ENCODE measurements around the gene PYGM.
"Not testable (repeated sequence)": the region's sequence is repeated elsewhere in the genome, so short reads cannot be mapped to it uniquely, and the experiment has no call there.

PYGM gene

DNA sequence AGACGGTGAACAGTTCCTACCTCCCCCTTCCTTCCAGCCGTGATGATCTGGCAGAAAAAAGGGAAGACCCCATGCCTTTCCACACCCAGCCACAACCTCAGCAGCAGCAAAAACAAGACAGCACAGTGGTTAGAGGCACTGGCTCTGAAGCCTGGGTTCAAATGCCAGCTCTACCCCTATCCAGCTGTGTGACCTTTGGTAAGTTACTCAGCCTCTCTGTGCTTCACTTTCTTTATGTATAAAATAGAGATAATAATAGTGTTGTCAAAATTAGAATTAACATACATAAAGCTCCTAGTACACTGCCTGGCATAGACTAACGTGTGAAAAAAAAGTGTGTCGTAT, 41.0 kb downstream of the PYGM start:
- no peak for DNase-seq (ENCODE audit: low read depth in 2 of 3, low spot score in 1 of 3)

GRCh38 chr11:64718084-64718779, 41.5 kb downstream of the PYGM start:
- DNase-seq (ENCODE audit: low read depth in 2 of 3, low spot score in 1 of 3) = no peak

DNA sequence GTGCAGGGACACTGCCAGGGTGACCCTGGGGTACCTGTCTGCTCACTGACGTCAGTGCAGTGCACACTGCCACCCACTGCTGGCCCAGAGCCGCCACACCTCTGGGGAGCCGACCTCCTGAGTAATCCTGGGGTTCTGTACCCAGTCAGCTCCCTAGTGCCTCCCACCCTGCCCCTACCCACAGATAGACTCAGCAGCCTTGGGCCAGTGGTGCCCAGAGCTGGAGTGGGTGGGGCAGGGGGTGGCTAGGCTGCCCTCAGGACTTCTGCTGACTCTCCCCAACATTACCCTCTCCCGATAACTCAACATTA, 42.6 kb downstream of the PYGM start:
- DNase-seq (ENCODE audit: low read depth in 2 of 3, low spot score in 1 of 3) = no peak

GRCh38 chr11:64716473-64717267, 43.1 kb downstream of the PYGM start:
- no peak for DNase-seq (ENCODE audit: low read depth in 2 of 3, low spot score in 1 of 3)

DNA sequence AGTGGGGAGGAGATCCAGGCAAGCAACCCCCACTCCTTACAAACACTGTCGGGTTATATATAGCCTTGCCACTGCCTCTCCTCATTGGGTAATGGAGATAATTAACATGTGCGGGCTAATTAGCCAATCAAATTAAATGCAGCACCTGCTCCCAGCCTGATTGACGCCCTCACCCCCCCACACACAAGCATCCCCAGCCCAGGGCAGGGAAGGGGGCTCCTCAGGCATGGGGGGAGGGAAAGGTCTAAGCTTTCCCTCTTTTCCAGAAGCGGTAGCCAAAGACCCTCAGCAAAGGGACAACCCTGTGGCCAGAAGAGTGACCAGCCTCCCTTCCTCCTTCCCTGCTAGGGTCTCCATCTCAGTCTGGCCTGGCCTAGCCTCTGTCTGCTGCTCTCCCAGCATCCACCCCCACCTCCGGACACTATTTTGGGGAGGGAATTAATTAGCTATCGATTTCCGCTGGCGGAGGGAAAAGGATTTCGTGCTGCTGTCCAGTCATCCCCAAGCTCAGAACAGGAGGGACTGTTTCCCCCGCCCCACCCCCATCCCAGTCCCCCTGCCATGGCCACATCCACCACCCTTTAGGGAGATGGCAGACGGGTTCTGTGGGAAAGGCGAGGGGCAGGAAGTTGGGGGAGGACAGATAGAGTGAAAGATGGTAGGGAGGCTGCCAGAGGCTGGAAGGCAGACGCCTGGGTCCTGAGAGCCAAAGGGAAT, 43.9 kb downstream of the PYGM start:
- DNase-seq (ENCODE audit: low read depth in 2 of 3, low spot score in 1 of 3) = no peak

DNA sequence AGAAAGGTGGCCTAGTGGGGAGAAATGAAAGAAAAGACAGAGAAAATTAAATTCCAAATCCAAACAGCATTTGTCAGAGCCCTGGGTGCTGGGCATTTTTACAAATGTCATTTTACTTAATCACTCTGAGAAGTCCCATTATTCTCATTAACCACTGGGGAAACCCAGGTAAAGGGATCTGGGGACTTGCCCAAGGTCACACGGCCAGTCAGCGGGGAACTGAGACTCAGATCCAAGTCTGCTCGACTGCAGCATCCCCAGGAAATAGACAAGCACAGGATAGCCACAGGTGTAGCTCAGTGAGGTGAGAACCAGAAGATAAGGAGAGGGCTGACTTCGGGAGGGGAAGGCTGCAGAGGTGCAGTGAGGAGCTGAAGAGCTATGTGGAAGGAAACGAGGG, 44.7 kb downstream of the PYGM start:
- no peak for DNase-seq (ENCODE audit: low read depth in 2 of 3, low spot score in 1 of 3)

GRCh38 chr11:64714666-64715065, 45.1 kb downstream of the PYGM start:
- DNase-seq (ENCODE audit: low read depth in 2 of 3, low spot score in 1 of 3) = no peak

DNA sequence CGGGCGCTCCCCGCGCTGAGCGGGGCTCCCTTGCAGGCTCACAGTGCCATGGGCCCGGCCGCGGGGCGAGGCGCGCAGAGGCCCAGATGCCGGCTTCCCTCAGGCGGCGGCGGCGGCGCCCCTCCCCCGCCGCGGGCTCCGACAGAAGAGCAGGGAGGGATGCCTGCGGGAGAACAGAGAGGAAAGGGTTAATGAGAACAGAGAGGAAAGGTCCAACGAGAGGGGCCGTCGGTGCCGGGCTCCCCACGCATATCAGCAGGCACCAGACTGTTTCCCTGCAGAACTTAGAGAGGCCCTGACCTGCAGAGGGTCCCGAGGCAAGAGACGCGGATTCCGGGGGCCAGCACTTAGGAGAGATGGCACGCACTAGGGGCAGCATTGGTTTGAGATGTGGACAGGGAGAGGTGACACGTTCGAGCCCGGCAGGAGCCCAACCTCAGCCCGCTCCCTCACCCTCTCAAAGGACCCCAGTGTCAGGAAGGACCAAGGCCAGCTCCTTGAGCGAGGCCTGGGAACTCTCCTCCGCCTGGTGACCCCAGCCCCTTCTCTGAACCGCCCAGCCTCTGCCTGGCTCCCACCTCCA, 45.9 kb downstream of the PYGM start:
- no peak for DNase-seq (ENCODE audit: low read depth in 2 of 3, low spot score in 1 of 3)

DNA sequence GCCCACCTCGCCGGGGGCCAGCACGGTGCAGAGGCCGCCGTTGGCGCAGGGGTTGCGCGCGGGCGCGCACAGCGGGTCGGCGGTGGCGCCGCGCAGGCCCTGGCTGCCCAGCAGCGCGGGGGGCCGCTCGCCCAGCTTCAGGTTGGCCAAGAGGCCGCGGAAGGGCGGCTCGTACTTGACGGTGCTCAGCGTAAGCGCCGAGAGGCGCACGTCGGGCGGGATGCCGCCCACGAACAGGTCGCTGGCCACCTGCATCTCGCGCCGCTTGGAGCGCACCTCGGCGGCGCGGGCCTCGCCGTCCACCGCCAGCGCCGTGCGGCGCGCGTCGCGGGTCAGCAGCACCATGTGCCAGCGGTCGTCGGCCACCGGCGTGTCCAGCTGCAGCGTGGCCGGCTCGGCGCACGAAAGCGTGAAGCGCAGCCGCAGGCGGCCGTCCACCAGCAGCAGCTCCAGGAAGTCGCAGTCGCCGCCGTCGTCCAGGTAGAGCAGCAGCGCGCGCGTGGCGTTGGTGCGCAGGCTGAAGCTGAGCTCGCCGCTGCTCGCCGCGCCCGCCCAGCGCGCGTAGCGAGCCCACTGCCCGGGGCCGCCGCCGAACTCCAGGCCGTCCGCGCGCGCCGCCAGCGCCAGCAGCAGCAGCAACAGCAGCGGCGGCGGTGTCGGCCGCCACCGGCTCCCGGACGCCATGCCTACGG, 46.6 kb downstream of the PYGM start:
- no peak for DNase-seq (ENCODE audit: low read depth in 2 of 3, low spot score in 1 of 3)

DNA sequence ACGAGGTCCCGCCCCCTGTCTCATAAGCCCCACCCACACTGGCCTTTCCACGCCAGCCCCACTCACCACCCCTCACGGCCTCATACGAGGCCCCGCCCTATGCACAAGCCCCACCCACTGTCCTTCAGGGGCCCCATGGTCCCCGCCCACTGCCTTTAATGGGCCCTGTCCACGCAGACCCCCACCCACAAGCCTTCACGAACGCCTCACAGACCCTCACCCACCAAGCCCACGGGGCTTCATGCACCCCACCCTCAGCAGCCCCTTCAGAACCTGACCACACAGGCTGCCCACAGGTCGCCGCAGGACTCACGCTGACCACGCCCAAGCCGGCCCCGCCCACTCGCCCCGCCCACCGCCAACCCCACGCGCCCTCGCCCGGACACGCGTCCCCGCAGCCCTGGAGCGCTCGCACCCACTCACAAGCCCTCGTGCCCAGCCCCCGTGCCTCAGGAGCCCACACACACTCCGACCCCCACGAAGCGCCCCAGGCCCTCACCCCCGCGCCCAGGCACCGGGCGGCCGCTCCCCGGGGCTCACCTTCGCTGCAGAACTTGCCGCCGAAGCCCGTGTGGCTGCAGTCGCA, 47.3 kb downstream of the PYGM start:
- DNase-seq (ENCODE audit: low read depth in 2 of 3, low spot score in 1 of 3) = no peak

- no peak for DNase-seq (ENCODE audit: low read depth in 2 of 3, low spot score in 1 of 3)
Measured at GRCh38 chr11:64711956-64712362, 47.8 kb downstream of the PYGM start.

DNA sequence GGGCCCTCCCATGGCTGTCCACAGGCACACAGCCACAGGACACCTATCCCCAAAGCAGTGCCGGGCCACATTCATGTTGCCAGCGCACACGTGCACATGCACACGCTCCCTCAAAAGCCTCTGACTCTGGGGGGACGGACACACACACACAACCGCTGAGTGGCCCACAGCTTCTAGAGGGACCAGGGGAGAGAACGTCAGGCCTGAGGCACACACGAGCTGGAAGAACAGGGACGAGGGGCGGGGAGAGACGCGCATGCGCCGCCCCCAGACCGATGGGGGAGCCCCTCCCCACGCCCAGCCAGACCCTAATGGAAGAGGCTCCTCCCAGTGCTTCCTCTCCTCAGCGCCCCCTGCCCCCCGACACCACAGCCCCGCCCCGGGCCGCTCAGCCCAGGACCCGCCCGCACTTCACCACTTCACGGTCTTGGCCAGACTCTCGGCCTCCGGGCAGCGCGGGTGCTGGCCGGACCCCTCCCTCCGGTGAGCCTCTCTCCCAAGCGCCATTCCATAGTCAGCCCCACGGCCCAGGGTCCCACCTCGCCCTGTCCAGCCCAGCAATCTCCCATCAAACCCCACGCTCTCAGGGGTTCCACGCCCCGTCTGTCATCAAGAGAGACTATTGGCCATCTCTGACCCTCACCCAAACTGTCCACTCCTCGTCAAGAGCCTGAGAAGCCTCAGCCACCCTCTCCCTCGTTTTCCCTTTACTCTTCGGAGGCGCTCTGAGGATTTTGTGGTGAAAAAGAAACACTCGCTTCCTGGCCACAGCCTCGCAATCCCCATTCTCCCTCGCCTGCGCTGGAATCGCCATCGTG, 48.4 kb downstream of the PYGM start:
- no peak for DNase-seq (ENCODE audit: low read depth in 2 of 3, low spot score in 1 of 3)

DNA sequence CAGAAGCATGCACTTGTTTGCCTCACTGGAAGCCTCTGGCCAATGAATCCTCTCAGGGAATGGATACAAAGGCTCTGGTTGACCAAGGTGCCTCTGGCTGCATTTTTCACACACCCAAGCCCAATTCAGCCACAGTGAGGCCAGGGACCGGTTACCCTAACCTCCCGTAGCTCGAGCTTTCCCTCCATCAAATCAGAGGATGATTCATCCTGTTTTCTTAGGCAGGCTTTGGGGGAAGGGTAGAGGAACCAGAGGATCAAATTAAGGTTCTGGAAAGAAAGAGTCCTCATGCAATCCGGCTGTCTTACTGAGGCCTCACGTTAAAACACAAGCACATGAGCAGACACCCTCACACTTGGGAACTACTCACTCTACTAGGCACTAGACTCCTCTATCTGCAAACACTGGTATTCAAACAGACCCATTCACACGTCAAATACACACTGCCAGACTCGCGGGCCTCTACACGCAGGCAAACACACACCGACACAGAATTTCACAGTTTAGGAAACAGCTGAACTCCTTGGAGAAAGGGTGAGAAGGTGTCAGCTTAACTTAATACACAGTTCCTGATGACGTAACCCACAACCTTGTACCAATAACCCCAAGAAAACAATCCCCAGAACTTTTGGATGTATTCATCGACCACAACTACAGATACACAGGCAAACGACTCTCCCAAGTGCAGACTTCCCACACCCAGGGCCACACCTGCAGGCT, 49.2 kb downstream of the PYGM start:
- DNase-seq (ENCODE audit: low read depth in 2 of 3, low spot score in 1 of 3) = no peak

- DNase-seq (ENCODE audit: low read depth in 2 of 3, low spot score in 1 of 3) = no peak
Measured at GRCh38 chr11:64705501-64705900, 54.3 kb downstream of the PYGM start.

DNA sequence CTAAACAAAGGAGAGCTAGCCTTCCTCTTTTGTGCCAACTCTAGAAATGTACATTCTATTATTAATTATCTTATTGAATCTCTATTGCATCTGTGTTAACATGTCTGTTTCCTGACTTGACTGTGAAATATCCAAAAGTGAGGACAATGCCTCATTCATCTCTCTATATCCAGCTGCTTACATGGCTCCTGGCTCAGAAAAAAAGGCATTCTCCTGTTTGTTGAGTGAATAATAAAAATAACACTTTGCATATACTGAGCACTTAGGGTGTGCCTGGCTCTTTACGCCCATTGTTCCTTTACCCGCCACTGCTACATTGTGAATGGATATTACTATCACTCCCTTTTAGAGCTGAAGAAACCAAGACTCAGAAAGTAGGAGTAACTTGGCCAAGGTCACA, 56.7 kb downstream of the PYGM start:
- no peak for DNase-seq (ENCODE audit: low read depth in 2 of 3, low spot score in 1 of 3)

DNA sequence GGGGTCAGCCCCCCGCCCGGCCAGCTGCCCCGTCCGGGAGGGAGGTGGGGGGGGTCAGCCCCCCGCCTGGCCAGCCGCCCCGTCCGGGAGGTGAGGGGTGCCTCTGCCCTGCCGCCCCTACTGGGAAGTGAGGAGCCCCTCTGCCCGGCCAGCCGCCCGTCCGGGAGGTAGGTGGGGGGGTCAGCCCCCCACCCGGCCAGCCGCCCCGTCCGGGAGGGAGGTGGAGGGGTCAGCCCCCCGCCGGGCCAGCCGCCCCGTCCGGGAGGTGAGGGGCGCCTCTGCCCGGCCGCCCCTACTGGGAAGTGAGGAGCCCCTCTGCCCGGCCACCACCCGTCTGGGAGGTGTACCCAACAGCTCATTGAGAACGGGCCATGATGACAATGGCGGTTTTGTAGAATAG, 57.8 kb downstream of the PYGM start:
- DNase-seq (ENCODE audit: low read depth in 2 of 3, low spot score in 1 of 3) = not testable (repeated sequence)

DNA sequence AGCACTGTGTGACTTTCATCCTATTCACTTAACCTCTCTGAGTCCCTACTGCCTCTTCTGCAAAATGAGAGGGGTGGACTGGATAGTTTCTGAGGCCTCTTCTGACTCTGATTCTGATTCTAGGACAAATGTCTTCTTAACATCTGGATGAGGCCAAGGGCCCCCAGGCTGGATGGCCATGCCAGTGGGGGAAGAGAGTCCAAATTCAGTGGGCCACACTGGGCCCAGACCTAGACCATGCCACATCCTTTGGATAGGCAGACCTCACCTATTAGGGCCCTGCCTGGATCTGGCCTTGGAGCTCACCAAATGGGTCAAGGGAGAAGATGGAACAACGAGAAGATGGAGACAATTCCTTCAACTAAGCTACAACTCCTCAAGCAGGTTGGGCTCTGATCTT, 61.3 kb downstream of the PYGM start:
- DNase-seq (ENCODE audit: low read depth in 2 of 3, low spot score in 1 of 3) = no peak

GRCh38 chr11:64697663-64698375, 62.0 kb downstream of the PYGM start:
- no peak for DNase-seq (ENCODE audit: low read depth in 2 of 3, low spot score in 1 of 3)

Measured in stimulated activated CD4-positive, alpha-beta T cell treated with anti-CD3 and anti-CD28 coated beads, Interleukin-12 subunit alpha, Interleukin-12 subunit beta, amount 100 ng/mL, for 48 hours (primary cell).